ENCODE results near the gene EMC10. TPM values are rescaled to one million over a fixed set of nuclear protein-coding genes. Genes with fewer than 3 reads are reported as not detected.

Gene EMC10
- total and polyA plus RNA-seq, 2 of the 4 experiments (the other 2 are of a cell fraction), result 11.3 to 90.9 TPM

- Histone ChIP-seq H4K20me1 (ENCODE audit: insufficient read depth, low read length) (no peaks in the 10 kb centered on the region), H3K18ac (ENCODE audit: low read depth, low read length) (peak within 1 kb of the TSS; percentile 4; the same call in 1 of the 2 replicates), H4K91ac (ENCODE audit: insufficient read depth, low read depth, low read length) (peak within 1 kb of the TSS; percentile 93), H4K8ac (ENCODE audit: low read depth in 2 of 2, low read length in 2 of 2) (peak within 1 kb of the TSS; percentile 94 to 99), H2AK5ac (ENCODE audit: low read depth, low read length) (peak within 1 kb of the TSS; percentile 96), H3K23ac (ENCODE audit: low read depth, low read length) (peak within 1 kb of the TSS; percentile 97), H2BK5ac (ENCODE audit: low read depth, low read length, poor library complexity, severe bottlenecking) (peak within 1 kb of the TSS; percentile 33), H3K79me1 (ENCODE audit: low read depth in 1 of 2, low read length in 2 of 2) (peaks cover 5 to 10% of the 10 kb centered on the region in 2 experiments; a peak in 3 of 4 replicates), H2BK15ac (ENCODE audit: low read depth, low read length) (peak within 1 kb of the TSS; percentile 46; the same call in 1 of the 3 replicates), H2AK9ac (replicated peaks; ENCODE audit: low read depth, low read length, poor library complexity) (peak within 1 kb of the TSS; percentile 100), H4K5ac (ENCODE audit: low read depth, low read length) (peak within 1 kb of the TSS; percentile 62), H3K9ac (ENCODE audit: low read depth, low read length) (peak within 1 kb of the TSS; percentile 65), H3K4me3 (ENCODE audit: insufficient read depth, low read depth, low read length) (peak within 1 kb of the TSS; percentile 68), H3K56ac (ENCODE audit: extremely low read depth, insufficient read depth, low read length) (peak within 1 kb of the TSS; percentile 87), H3K27me3 (ENCODE audit: control insufficient read depth, insufficient read depth, low read length) (no peaks in the 10 kb centered on the region), H3K9me1 (ENCODE audit: insufficient read depth, low read length) (no peaks in the 10 kb centered on the region; the same call in 1 of the 2 replicates), H3K9me3 (ENCODE audit: control insufficient read depth, insufficient read depth, low read length) (no peaks in the 10 kb centered on the region), H2AFZ (replicated peaks; ENCODE audit: low read length, poor library complexity) (peak within 1 kb of the TSS; percentile 100), H3K27ac (ENCODE audit: insufficient read depth, low read length) (peak within 1 kb of the TSS; percentile 56), H2BK120ac (ENCODE audit: low read depth, low read length) (peak within 1 kb of the TSS; percentile 67), H3K36me3 (ENCODE audit: control insufficient read depth, insufficient read depth, low read length) (peaks cover 1% of the 10 kb centered on the region; the same call in 1 of the 2 replicates), H3K4ac (ENCODE audit: low read depth, low read length) (peak within 1 kb of the TSS; percentile 94), H3K4me1 (ENCODE audit: control insufficient read depth, insufficient read depth, low read length) (peaks cover 3% of the 10 kb centered on the region), H2BK20ac (ENCODE audit: low read depth, low read length) (no peak within 1 kb of the TSS; the same call in 1 of the 2 replicates), H3K4me2 (ENCODE audit: low read depth, low read length) (peak within 1 kb of the TSS; percentile 97), H3K14ac (replicated peaks; ENCODE audit: low read depth, low read length) (peak within 1 kb of the TSS; percentile 98)
- dilution Hi-C loops (cut with HindIII; ENCODE audit: low sequenced_read_pairs, unreplicated experiment), result no loop called here
- 3% methylated on average over 56 of the region's 69 CpGs; no CpG with 5 or more reads in 1 of the 2 experiments for WGBS, 2 experiments (ENCODE audit: extremely low coverage in 2 of 2, insufficient read length in 1 of 2)
- ATAC-seq (ENCODE audit: low read depth), result peak; percentile 95
- in situ Hi-C loops (cut with MboI; ENCODE audit: low sequenced_read_pairs), result no loop called here
- ChIA-PET CTCF (interaction anchor here (0.6 to 1.2 kb wide), 3 partner anchors 45 to 213 kb away, joined by 3 to 4 read pairs (median 3); no protein-coding TSS in a partner anchor), POLR2A (ENCODE audit: unreplicated experiment) (no interaction called here)
- peak; percentile 99 for TF ChIP-seq MAZ (IDR thresholded peaks at IDR 0.05; ENCODE audit: borderline replicate concordance, low read depth, low read length)
- TF ChIP-seq, protein P1, sequence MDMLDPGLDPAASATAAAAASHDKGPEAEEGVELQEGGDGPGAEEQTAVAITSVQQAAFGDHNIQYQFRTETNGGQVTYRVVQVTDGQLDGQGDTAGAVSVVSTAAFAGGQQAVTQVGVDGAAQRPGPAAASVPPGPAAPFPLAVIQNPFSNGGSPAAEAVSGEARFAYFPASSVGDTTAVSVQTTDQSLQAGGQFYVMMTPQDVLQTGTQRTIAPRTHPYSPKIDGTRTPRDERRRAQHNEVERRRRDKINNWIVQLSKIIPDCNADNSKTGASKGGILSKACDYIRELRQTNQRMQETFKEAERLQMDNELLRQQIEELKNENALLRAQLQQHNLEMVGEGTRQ (IDR thresholded peaks at IDR 0.05; ENCODE audit: low read depth, low read length), result peak; percentile 74
- TF ChIP-seq RCOR1 (IDR thresholded peaks at IDR 0.05; ENCODE audit: insufficient replicate concordance, low read length), result no peak
- TF ChIP-seq MXI1 (IDR thresholded peaks at IDR 0.05; ENCODE audit: borderline replicate concordance, low read depth, low read length), result peak; percentile 72
- TF ChIP-seq CEBPB (IDR thresholded peaks at IDR 0.05; ENCODE audit: low read depth, low read length), result peak; percentile 21
- TF ChIP-seq, protein P2, sequence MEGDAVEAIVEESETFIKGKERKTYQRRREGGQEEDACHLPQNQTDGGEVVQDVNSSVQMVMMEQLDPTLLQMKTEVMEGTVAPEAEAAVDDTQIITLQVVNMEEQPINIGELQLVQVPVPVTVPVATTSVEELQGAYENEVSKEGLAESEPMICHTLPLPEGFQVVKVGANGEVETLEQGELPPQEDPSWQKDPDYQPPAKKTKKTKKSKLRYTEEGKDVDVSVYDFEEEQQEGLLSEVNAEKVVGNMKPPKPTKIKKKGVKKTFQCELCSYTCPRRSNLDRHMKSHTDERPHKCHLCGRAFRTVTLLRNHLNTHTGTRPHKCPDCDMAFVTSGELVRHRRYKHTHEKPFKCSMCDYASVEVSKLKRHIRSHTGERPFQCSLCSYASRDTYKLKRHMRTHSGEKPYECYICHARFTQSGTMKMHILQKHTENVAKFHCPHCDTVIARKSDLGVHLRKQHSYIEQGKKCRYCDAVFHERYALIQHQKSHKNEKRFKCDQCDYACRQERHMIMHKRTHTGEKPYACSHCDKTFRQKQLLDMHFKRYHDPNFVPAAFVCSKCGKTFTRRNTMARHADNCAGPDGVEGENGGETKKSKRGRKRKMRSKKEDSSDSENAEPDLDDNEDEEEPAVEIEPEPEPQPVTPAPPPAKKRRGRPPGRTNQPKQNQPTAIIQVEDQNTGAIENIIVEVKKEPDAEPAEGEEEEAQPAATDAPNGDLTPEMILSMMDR (conservative IDR thresholded peaks at IDR 0.05; ENCODE audit: low read depth, low read length), result no peak
- TF ChIP-seq NFE2L2 (IDR thresholded peaks at IDR 0.05; ENCODE audit: low read depth, low read length), result no peak
- no peak for TF ChIP-seq RAD21 (IDR thresholded peaks at IDR 0.05; ENCODE audit: low read length)
- TF ChIP-seq FOS (IDR thresholded peaks at IDR 0.05; ENCODE audit: low read depth, low read length), result no peak; the same call in 1 of the 2 replicates
- 0 out of 2 replicates have a peak, but pooled peaks have one; percentile 5 for TF ChIP-seq BHLHE40 (IDR thresholded peaks at IDR 0.05; ENCODE audit: low read depth, low read length)
- TF ChIP-seq POLR2A (IDR thresholded peaks at IDR 0.05; ENCODE audit: low read depth, low read length), result peak; percentile 55; the same call in 1 of the 2 replicates
- peak; percentile 25 for TF ChIP-seq MAFK (IDR thresholded peaks at IDR 0.05; ENCODE audit: low read depth, low read length)
- peak; percentile 10; the same call in 1 of the 2 replicates for TF ChIP-seq RFX5 (IDR thresholded peaks at IDR 0.05; ENCODE audit: low read depth, low read length)
- peak; percentile 99 for DNase-seq
- BruUV-seq (replicated peaks), result no TSS peak
- intact Hi-C loops (cut with micrococcal nuclease), result loop anchor here (1.0 to 2.0 kb wide), 3 partner anchors 34 to 293 kb away; partner anchors contain the start of genes EMC10 and GARIN5A
These were observed 34.9 kb downstream of the EMC10 start, which contains the start of gene JOSD2 for GRCh38 chr19:50511069-50511822. TSS of gene JOSD2 (minus strand) at chr19:50511191. CDS start at chr19:50510431, 760 bp downstream.

Measured in IMR-90 (cell line).